HG02970 (cell line): ENCODE results near the gene IAH1.

Source experiments
- ATAC-seq: cut with Tn5 transposase; IDR thresholded peaks from one replicate; pipeline ENCODE4 v1.9.1; 2021; ENCODE audit warnings: mild to moderate bottlenecking, moderate library complexity, moderate number of reproducible peaks; ENCODE audit not compliant: unreplicated experiment, low FRiP score

IAH1 gene

DNA sequence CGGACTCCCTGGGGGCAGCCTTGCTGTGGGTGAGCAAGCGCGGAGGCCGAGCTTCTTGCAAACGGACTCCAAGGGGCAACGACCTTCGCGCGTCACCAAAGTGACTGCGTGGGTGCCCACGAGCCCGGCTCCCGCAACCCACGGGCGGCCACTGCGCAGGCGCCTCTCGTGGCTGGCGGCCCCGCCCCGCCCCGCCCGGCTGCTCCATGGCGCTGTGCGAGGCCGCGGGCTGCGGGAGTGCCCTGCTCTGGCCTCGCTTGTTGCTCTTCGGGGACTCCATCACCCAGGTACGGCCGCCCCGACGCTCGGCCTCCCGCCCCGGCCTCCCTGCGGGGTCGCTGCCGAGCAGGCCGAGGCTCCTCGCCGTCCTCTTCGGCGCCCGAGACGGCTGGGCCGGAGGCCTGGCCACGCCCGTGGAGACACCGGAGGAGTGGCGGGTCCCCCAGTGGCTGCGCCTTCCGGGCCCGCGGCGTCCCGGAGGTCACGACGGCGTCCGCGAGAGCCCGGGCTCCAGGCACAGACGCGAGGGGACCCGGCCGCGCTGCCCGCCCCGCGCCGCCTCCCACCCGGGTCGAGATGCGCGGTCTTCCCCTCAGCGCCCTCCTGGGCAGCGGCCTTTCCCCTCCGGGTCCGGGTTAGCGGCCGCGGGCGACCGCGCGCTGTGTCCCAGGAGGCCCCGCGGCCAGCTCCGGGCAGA is at the start of gene IAH1:
Gene IAH1, plus strand, starts transcription at position 191 of the 697 bp plus-strand sequence. Its CDS starts 16 bp downstream, at position 207.
- ATAC-seq, result peak; percentile 63

GRCh38 chr2:9428965-9429577 is 45.3 kb upstream of the IAH1 start:
- no peak for ATAC-seq

DNA sequence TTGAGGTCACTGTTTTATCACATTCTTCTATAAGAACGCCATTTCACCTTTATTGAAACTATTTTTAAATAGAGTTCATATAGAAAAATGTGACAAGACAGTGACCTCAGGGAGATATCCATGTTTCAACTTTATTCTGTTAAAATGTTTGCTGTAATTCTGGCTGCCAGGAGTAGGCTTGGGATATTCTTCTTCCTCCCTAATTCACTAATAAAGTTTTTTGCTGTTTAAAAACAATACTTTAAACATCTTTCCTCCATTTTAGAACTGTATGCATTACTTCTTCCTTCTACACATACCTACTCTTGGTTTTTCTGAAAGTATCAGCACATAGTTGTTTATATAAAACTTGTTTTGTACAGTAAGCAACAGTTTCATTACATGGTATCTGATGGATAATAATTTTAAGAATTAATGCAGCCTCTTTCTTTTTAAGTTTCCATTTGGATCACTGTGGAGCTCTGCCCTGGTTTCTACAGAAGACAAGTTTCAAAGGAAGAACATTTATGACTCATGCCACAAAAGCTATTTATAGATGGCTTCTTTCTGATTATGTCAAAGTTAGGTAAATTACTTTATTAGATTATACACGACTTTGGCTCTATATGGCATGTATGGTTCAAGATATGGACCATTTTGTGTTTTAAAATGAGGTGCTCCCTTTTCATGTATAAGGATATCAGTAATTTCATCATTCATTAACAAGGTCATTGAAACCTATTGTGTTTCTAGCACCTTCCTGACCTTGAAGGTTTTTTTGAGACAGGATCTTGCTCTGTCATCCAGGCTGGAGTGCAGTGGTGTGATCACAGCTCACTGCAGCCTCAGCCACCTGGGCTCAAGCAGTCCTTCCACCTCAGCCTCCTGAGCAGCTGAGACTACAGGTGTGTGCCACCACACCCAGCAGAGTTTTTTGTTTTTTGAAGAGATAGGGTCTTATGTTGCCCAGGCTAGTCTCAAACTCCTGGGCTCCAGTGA is 43.7 kb upstream of the IAH1 start:
- ATAC-seq, result no peak

DNA sequence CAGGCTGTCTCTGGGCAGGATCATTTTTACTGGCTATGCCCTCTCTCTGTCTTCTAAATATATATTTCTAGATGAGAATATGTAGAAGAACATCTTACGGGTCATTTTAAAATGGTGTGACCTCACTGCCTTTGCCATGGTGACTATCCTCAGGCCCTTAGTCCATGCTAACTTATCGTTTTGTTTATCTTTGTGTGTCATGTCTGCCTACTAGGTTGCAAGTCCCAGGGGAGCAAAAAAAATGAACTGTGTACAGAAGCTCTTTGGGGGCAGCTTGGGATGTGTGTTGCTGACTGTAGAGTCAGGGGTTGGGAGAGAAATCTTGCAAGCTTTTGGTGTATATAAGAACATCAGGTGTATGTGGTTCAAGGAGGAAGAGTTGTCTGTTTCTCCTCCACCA is 39.9 kb upstream of the IAH1 start:
- no peak for ATAC-seq

DNA sequence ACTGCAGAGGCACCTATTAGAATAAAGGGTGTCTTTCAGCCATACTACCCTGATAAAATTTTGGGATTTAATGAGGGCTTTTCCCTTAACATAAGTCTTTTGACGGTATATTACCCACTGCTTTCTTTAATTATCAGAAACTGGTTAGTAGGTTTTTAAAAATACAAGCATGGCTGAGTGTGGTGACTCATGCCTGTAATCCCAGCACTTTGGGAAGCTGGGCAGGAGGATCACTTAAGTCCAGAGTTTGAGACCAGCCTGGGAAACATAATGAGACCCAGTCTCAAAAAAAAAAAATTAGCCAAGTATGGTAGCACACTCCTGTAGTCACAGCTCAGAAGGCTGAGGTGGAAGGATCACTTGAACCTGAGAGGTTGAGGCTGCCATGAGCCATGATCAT is 34.8 kb upstream of the IAH1 start:
- ATAC-seq, result no peak

GRCh38 chr2:9440058-9440727 is 34.2 kb upstream of the IAH1 start:
- ATAC-seq, result no peak

DNA sequence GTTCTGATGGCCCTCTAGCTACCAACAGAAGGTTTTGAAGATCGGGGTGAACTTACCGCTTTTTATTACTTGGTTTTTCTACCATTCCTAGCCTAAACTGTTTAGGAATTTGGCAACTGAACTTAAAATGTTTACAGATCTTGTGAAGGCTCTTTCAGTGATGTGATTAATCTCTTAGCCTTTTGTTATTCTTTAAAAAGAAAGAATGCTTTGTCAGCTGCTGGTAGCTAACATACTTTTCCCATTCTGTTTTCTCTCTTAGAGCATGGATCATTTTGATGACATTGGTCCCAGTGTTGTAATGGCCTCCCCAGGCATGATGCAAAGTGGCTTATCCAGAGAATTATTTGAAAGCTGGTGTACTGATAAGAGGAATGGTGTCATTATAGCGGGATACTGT is 32.8 kb upstream of the IAH1 start:
- no peak for ATAC-seq

- no peak for ATAC-seq
These were observed 30.8 kb upstream of the IAH1 start for GRCh38 chr2:9443526-9443925.

DNA sequence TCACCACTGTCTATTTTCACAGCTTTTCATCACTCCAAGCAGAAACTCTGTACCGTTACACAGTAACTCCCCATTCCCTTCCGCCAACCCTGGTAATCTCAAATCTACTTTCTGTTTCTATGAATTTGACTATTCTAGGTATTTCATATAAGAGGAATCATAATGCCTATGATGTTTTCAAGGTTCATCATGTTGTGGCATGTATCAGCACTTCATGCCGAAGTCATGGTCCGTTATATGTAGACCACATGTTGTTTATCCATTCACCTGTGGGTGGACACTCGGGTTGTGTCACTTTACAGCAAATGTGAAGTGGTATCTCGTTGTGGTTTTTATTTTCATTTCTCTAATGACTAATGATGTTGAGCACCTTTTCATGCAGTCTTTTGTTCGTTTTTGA is 29.3 kb upstream of the IAH1 start:
- ATAC-seq, result no peak

- no peak for ATAC-seq
These were observed 23.1 kb upstream of the IAH1 start for GRCh38 chr2:9451231-9451630.

DNA sequence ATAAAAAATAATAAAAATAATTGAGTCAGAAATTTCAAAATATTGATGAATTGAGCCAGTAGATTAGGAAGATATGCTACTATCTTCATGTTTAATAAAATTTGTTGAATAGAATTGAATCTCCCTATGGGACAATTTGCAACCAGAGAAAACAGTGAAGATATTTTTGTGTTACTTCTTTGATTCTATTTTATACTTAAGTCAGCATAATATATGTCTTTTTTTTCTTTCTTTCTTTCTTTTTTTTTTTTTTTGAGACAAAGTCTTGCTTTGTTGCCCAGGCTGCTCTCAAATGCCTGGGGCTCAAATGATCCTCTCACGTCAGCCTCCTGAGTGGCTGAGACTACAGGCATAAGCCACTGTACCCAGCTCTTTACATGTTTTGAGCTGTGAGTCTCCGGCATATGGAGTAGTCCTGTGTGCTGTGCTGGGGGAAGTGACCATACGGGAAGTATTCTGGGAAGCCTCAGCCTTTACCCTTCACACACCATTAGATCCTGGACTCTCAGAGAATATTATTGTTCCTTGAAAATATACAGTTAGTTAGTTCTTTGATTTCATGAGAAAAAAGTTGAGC is 13.8 kb upstream of the IAH1 start:
- no peak for ATAC-seq

- no peak for ATAC-seq
These were observed 13.3 kb upstream of the IAH1 start for GRCh38 chr2:9461079-9461478.

- no peak for ATAC-seq
These were observed 12.0 kb upstream of the IAH1 start for GRCh38 chr2:9462313-9462712.

DNA sequence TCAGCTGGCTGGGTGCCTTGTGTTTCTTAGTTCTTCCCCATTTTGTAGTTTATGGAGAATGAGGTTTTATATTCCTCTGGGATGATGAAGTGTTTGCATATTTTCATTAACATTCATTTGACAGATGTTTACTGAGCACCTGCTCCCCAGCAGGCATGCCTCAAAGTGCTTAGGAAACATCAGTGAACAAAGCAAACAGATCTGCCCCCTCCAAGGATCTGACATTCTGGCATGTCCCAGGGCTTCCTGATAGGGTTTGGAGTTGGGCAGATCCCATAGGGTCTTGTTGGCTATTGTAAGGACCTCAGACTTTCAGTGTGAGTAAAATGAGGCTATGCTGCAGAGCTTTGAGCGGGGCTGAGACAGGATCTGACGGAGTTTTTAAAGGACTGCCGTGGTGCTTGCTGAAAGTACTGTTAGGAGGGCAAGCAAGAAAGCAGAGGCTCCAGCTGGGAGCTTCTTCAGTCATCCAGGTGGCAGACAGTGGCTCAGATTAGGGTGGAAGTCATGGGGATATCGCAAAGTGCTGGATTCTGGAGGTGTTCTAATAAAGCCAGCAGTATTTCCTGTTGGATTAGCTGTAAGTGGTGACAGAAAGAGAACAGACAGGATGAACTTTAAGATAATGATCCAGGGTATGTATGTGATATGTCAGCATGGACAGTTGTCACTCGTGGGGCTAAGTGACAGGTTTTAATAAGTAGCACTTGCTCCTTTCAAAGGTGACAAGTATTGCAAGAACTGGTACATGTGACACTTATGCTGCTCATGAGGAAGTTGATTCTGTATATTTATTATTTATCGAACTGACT is 11.3 kb upstream of the IAH1 start:
- ATAC-seq, result no peak

GRCh38 chr2:9463698-9464034 is 10.7 kb upstream of the IAH1 start:
- no peak for ATAC-seq

DNA sequence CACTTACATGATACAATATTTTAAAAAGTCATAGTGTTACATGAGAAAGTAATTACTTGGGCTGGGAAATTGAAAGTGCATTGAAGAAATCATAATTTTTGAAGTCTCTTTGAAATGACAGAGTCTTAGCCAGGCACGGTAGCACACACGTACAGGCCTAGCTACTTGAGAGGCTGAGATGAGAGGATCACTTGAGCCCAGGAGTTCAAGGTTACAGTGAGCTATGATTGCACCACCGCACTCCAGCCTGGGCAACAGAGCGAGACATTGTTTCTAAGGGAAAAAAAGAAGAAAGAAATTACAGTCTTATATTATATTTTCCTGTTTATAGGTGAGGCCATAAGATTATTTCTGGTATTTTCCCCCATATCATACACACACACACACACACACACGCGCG is 9.2 kb upstream of the IAH1 start:
- no peak for ATAC-seq

GRCh38 chr2:9466147-9466683 is 8.1 kb upstream of the IAH1 start:
- ATAC-seq, result no peak

GRCh38 chr2:9467687-9468086 is 6.7 kb upstream of the IAH1 start:
- ATAC-seq, result no peak

GRCh38 chr2:9471206-9471605 is 3.1 kb upstream of the IAH1 start:
- ATAC-seq, result no peak
